Activated CD8-positive, alpha-beta memory T cell treated with anti-CD3 and anti-CD28 coated beads, Interleukin-2, amount 50 U/mL, for 4 hours (primary cell): Measurements from ENCODE around the gene CCDC12.

Experiments used
- DNase-seq: peaks from one replicate; pipeline ENCODE4 v3.0.0-alpha.2; 2020

CCDC12 gene

DNA sequence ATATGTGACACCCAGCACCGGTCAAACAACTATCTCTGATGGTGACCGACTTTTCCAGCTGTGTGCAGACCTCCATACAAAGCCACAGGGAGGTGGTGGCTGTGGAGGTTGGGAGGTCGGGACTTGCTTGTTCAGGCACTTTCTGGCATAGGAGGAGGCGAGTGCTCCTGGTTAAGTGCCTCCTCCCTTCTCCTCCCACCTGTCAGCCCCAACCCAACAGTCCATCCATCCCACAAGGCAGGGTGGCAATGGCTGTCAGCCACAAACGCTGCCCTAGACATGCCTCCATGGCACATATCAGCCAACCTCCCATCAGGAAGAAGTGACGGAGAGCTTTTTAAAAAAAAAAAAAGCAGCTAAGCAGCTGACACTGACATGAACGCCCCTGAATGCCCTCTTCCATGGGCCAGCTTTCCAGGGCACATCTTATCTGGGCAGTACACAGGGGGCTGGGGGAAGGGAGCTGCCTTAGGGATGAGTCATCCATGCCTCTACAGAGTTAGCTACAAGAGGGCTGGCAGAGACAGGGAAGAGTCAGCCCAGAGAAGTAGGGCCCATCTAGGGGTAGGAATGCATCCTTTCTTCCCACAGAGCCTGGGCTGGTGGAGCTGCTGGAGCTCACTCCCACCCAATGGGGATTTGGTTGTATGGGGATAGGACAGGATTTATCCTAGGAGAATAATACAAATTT is 41.2 kb downstream of the CCDC12 start:
- no peak for DNase-seq

- DNase-seq, result no peak
Measured at GRCh38 chr3:46934498-46935167, 41.9 kb downstream of the CCDC12 start.

GRCh38 chr3:46934072-46934471 is 42.5 kb downstream of the CCDC12 start:
- DNase-seq, result no peak

- no peak for DNase-seq
Measured at GRCh38 chr3:46933261-46933660, 43.3 kb downstream of the CCDC12 start.

DNA sequence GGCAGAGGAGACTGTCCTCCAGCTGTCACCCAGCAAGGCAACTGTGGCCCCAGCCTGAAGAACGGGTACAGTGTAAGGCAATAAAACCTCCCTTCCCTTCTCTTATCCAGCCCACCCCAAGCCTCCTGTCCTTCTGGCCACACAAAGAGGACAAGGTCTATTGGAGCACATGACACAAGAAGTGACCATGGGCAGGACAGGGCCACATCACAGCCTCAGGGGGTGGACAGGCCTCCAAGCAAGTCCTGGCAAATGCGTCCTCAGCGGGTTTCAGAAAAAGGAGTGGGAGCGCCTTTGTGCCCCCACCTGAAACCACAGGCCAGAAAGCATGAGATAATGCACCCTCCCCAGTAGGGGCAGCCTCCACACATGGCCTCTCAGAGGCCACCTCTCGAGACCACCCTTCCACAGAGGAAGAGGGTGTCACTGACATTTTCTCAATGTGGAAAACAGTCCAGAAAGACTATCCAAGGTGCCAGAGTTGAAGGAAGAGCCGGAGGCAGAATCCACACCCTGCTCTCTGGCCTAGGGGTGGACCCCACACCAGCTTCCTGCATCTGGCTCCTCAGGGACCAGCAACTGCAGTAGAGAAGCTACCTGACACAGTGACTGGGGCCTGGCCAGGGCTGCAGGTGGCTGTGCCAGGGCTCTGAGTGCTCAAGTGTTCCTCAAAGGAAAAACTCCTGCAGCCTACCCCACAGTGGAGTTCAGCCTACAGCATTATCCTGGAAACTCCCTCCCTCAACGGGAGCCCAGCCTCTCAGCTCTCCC is 43.9 kb downstream of the CCDC12 start:
- no peak for DNase-seq

DNA sequence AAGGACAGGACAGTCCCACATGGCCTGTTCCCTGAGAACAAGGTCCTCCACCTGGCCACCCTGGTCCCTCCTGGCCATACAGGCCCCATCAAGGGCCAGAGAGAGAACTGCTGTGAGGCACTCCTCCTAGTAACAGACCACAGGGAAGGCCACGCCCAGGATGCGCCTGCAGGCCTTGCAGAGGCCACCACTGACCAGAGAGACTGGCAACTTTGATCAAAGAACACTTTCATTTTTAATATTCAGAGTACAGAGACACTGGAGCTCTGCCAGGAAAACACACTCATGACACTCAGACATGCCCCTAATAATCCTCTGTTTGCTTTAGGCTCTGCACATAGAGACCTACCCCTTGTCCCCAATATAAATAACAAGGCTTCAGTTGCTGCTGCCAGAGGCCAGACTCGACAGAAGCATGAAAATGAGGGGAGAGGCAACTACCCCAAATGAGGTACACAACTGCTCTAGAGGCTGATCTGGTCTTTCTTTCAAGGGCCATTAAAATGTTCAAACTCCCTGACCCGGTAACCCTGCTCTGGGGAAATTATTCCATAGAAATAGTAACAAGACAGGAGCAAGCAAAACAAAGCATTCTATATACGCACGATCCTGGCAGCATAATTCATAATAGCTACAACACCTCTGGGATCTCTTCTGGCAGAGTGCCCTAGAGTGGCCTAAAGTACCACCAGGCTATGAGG is 44.8 kb downstream of the CCDC12 start:
- DNase-seq, result no peak

GRCh38 chr3:46930945-46931403 is 45.6 kb downstream of the CCDC12 start:
- DNase-seq, result no peak

DNA sequence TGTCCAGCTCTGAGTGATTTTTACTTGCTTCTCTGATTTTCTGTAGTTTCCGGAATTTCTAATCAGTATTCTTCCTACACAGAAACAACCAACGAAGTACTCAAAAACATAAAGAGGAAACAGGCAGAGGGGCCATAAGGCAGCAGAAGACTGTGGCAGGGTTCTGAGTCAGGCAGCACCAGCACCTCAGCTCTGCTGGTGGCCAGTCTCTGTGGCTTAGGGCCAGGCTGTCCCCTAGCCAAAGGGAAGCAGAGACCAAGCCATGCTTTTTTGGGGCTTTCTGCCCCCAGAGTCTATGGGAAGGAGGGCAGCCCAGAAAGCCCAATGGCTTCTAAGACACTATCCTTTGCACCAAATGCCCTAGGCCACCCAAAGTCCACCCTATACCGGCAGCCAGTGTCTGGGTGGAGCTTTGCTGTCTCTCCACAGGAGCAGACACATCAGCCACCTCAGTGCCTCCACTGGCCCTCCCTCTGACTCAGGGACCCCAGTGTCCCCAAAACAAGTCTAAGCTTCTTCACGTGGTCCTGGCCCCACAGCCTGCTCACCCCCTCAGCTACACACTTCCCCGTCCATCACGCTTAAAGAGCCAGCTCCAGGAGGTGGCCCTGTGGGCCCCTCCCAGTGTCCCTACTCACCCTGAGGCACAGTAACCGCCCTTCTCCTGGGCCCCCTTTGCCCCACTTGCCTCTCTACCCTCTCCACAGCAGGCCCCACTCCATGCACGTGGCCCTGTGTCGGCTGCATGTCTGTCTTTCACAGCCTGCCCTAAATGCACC is 46.2 kb downstream of the CCDC12 start:
- DNase-seq, result no peak

DNA sequence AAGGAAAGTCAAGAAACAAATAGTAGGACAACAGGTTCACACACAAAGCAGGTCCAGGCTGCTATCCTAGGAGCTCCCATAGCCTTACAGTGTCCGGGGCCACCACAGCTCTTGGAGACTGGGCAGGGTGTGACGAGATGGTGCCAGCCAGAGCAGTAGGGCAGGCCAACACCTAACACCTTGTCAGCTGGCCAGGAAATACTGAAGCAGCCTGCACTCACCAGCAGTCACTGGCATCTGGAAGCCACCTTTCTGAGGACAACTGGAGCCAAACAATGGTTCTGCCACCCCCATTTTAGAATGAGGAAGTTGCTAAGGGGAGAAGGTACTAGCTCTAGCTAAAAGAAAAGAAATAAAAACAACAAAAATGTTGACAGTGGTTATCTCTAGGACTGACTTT is 47.2 kb downstream of the CCDC12 start:
- DNase-seq, result no peak

GRCh38 chr3:46928282-46928681 is 48.3 kb downstream of the CCDC12 start:
- no peak for DNase-seq

- DNase-seq, result no peak
Measured at GRCh38 chr3:46927718-46928073, 48.8 kb downstream of the CCDC12 start.

- no peak for DNase-seq
Measured at GRCh38 chr3:46926871-46927717, 49.5 kb downstream of the CCDC12 start.

GRCh38 chr3:46926447-46926846 is 50.1 kb downstream of the CCDC12 start:
- no peak for DNase-seq

- DNase-seq, result no peak
Measured at GRCh38 chr3:46926039-46926438, 50.5 kb downstream of the CCDC12 start.

DNA sequence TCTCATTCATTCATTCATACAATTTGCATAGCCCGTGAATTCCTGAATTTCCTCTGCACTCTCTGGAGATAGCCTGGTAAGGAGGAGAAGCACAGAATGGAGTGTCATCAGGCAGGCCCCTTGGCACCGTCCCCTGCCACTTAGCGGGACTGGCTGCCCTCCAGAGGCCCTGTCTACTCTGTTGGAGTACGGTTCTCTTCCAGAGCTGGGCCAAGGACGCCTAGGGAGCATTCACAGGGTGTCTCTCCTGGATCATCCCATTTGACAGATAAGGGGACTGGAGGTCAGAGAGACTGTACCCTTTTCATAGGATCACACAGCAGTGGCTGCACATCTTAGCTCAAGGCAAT is 51.0 kb downstream of the CCDC12 start:
- no peak for DNase-seq

- no peak for DNase-seq
Measured at GRCh38 chr3:46924921-46925584, 51.5 kb downstream of the CCDC12 start.

- peak; percentile 46 for DNase-seq
Measured at GRCh38 chr3:46923559-46924350, 52.8 kb downstream of the CCDC12 start.

- no peak for DNase-seq
Measured at GRCh38 chr3:46922871-46923558, 53.5 kb downstream of the CCDC12 start.

DNA sequence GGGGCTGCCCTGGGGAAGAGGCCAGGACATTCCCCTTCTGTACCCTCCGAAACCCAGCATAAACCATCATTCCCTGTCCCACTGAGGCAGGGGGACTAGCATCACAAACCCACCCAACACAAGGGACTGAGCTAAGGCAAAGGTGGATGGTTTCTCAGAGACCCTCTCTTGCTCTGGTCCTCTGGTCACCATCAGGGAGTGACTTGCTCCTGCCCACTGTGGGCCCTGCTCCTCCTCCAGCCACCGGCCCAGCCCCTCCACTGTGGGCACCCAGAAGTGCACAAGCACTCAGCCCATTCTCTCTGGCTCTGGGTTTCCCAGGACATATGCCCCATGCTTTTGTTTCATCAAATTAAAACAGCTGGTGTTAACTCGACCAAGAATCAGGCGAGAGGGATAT is 54.1 kb downstream of the CCDC12 start:
- DNase-seq, result no peak

DNA sequence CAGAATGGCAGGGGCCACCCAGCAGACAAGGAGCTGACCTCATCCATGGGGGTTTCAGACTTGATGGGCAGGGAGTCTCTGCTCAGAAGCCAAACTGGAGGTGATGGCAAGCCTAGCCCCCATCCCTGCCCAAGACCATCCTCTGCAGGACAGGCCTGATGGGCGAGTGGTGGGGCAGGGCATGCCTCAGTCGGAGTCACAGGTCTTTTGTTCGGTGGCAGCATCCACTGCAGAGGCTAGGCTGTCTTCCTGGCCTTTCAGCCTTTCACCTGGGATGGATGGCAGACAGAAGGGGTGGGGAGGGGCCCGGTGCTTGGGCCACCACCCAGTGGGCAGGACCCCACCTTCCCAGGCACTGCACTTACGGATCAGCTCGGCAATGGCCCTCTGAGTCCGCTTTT is 54.7 kb downstream of the CCDC12 start:
- no peak for DNase-seq
